K562 (cell line): ENCODE measurements around the gene ROBO1.

Experiments
- CREB1 ChIP-seq, 2 experiments: sonication (generic) in 1 of 2; formaldehyde crosslinking in 1 of 2; IDR thresholded peaks; 2 replicates each; pipeline versions ENCODE4 v1.6.1 to v1.8.0; 2012 to 2022; ENCODE audit warnings: inconsistent platforms in 1 of 2, mild to moderate bottlenecking in 1 of 2, missing genetic modification reagents in 1 of 2, moderate library complexity in 1 of 2
- ERF ChIP-seq: fragments of 450-650 bp; formaldehyde crosslinking; IDR thresholded peaks from 2 replicates; pipeline ENCODE4 v1.4.0; 2020; ENCODE audit warnings: mild to moderate bottlenecking, mixed read lengths
- EZH2 ChIP-seq: IDR thresholded peaks from 2 replicates; pipeline ENCODE4 v1.6.1; 2012; ENCODE audit warnings: low read depth, mild to moderate bottlenecking, inconsistent platforms, low read length, borderline replicate concordance
- FOXK1 ChIP-seq: sonication (generic); formaldehyde crosslinking; IDR thresholded peaks from 2 replicates; pipeline ENCODE4 v1.8.0; 2022; ENCODE audit warnings: missing genetic modification reagents, mild to moderate bottlenecking, borderline replicate concordance
- POLR2AphosphoS5 ChIP-seq: IDR thresholded peaks from 2 replicates; pipeline ENCODE4 v1.6.1; 2011; ENCODE audit warnings: mild to moderate bottlenecking, low read depth, low read length, moderate library complexity; ENCODE audit not compliant: control insufficient read depth, insufficient read depth
- RNF2 ChIP-seq: sonication (generic); IDR thresholded peaks from 2 replicates; pipeline ENCODE4 v1.6.1; 2016
- TF ChIP-seq, protein P1 (sequence below): fragments of 250-450 bp; sonication (Bioruptor Pico); IDR thresholded peaks from 2 replicates; pipeline ENCODE4 v1.8.0; 2021; ENCODE audit warnings: moderate library complexity, mild to moderate bottlenecking, inconsistent platforms
- TF ChIP-seq, protein P2 (sequence below), 2 experiments: IDR thresholded peaks; 2 replicates each; pipeline ENCODE4 v1.6.1; 2012; ENCODE audit warnings: improper control_type of control experiment in 2 of 2, low read depth in 2 of 2, low read length in 2 of 2, borderline replicate concordance in 1 of 2

DNA sequence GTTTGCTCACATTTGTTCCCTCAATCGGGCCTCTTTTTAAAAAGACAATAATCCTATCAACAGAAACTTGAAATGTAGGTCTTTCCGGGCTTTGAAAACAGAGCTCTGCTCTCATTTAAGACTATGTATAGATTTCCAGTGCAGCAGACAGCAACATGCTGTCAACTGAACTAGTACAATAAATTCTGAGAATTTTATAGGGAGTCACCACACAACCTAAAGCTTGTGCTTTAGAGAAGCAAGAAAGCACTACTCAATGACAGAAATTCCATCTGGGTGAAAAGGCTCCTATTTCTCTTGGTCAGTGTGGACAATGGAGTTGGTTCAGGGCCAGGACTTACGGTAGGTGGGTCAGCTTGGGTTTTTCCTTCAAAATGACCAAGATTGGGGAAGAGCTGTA is 583.5 kb downstream of the ROBO1 start:
- TF ChIP-seq POLR2AphosphoS5 (no peak), FOXK1 (CRISPR knock-in tag) (no peak), ERF (CRISPR knock-in tag) (no peak), RNF2 (no peak), CREB1 (IDR thresholded peaks at IDR 0.05) (no peak), CREB1 (CRISPR knock-in tag; IDR thresholded peaks at IDR 0.05) (no peak), EZH2 (no peak)
- TF ChIP-seq, protein P1, sequence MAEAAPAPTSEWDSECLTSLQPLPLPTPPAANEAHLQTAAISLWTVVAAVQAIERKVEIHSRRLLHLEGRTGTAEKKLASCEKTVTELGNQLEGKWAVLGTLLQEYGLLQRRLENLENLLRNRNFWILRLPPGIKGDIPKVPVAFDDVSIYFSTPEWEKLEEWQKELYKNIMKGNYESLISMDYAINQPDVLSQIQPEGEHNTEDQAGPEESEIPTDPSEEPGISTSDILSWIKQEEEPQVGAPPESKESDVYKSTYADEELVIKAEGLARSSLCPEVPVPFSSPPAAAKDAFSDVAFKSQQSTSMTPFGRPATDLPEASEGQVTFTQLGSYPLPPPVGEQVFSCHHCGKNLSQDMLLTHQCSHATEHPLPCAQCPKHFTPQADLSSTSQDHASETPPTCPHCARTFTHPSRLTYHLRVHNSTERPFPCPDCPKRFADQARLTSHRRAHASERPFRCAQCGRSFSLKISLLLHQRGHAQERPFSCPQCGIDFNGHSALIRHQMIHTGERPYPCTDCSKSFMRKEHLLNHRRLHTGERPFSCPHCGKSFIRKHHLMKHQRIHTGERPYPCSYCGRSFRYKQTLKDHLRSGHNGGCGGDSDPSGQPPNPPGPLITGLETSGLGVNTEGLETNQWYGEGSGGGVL = no peak
- TF ChIP-seq, protein P2, sequence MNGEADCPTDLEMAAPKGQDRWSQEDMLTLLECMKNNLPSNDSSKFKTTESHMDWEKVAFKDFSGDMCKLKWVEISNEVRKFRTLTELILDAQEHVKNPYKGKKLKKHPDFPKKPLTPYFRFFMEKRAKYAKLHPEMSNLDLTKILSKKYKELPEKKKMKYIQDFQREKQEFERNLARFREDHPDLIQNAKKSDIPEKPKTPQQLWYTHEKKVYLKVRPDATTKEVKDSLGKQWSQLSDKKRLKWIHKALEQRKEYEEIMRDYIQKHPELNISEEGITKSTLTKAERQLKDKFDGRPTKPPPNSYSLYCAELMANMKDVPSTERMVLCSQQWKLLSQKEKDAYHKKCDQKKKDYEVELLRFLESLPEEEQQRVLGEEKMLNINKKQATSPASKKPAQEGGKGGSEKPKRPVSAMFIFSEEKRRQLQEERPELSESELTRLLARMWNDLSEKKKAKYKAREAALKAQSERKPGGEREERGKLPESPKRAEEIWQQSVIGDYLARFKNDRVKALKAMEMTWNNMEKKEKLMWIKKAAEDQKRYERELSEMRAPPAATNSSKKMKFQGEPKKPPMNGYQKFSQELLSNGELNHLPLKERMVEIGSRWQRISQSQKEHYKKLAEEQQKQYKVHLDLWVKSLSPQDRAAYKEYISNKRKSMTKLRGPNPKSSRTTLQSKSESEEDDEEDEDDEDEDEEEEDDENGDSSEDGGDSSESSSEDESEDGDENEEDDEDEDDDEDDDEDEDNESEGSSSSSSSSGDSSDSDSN (IDR thresholded peaks at IDR 0.05; ENCODE audit: borderline replicate concordance in 1 of 2, low read depth in 2 of 2, low read length in 2 of 2) = no peak
